ENCODE results near the gene SARDH.

Gene SARDH

DNA sequence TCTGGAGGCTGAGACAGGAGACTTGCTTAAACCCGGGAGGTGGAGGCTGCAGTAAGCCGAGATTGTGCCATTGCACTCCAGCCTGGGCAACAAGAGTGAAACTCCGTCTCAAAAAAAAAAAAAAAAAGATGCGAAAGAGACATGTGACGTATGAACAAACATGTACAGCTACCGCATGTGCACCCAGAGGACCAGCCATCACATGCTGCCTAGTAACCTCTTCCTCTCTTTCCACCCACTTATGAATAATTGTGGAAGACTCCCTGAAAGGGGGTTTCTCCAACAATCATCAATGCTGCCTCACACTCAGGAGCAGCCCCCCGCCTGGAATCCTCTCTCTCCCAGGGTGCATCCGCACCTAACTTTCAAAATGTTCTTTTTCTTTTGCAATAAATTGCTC is 2.2 kb downstream of the SARDH start:
- TF ChIP-seq, protein P1, sequence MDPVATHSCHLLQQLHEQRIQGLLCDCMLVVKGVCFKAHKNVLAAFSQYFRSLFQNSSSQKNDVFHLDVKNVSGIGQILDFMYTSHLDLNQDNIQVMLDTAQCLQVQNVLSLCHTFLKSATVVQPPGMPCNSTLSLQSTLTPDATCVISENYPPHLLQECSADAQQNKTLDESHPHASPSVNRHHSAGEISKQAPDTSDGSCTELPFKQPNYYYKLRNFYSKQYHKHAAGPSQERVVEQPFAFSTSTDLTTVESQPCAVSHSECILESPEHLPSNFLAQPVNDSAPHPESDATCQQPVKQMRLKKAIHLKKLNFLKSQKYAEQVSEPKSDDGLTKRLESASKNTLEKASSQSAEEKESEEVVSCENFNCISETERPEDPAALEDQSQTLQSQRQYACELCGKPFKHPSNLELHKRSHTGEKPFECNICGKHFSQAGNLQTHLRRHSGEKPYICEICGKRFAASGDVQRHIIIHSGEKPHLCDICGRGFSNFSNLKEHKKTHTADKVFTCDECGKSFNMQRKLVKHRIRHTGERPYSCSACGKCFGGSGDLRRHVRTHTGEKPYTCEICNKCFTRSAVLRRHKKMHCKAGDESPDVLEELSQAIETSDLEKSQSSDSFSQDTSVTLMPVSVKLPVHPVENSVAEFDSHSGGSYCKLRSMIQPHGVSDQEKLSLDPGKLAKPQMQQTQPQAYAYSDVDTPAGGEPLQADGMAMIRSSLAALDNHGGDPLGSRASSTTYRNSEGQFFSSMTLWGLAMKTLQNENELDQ (tag by site-specific recombination; IDR thresholded peaks at IDR 0.05; ENCODE audit: low read depth) = no peak
- TF ChIP-seq, protein P2, sequence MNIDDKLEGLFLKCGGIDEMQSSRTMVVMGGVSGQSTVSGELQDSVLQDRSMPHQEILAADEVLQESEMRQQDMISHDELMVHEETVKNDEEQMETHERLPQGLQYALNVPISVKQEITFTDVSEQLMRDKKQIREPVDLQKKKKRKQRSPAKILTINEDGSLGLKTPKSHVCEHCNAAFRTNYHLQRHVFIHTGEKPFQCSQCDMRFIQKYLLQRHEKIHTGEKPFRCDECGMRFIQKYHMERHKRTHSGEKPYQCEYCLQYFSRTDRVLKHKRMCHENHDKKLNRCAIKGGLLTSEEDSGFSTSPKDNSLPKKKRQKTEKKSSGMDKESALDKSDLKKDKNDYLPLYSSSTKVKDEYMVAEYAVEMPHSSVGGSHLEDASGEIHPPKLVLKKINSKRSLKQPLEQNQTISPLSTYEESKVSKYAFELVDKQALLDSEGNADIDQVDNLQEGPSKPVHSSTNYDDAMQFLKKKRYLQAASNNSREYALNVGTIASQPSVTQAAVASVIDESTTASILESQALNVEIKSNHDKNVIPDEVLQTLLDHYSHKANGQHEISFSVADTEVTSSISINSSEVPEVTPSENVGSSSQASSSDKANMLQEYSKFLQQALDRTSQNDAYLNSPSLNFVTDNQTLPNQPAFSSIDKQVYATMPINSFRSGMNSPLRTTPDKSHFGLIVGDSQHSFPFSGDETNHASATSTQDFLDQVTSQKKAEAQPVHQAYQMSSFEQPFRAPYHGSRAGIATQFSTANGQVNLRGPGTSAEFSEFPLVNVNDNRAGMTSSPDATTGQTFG (tag by site-specific recombination; IDR thresholded peaks at IDR 0.05; ENCODE audit: borderline replicate concordance) = no peak
- TF ChIP-seq ZNF239 (tag by site-specific recombination; IDR thresholded peaks at IDR 0.05) (no peak), OSR2 (tag by site-specific recombination; IDR thresholded peaks at IDR 0.05) (no peak), REPIN1 (tag by site-specific recombination; IDR thresholded peaks at IDR 0.05; ENCODE audit: low read depth) (no peak), ZNF221 (tag by site-specific recombination; IDR thresholded peaks at IDR 0.05; ENCODE audit: borderline replicate concordance) (no peak), GLI2 (tag by site-specific recombination; IDR thresholded peaks at IDR 0.05; ENCODE audit: borderline replicate concordance, low read depth) (no peak), ZXDB (tag by site-specific recombination; IDR thresholded peaks at IDR 0.05) (no peak), ZNF571 (tag by site-specific recombination; IDR thresholded peaks at IDR 0.05) (no peak), ZNF211 (tag by site-specific recombination; IDR thresholded peaks at IDR 0.05; ENCODE audit: low read depth) (no peak), ZNF791 (tag by site-specific recombination; IDR thresholded peaks at IDR 0.05) (no peak), KLF8 (tag by site-specific recombination; IDR thresholded peaks at IDR 0.05) (no peak), ZNF624 (tag by site-specific recombination; IDR thresholded peaks at IDR 0.05) (no peak), ZNF558 (tag by site-specific recombination; IDR thresholded peaks at IDR 0.05) (no peak), KLF1 (tag by site-specific recombination; IDR thresholded peaks at IDR 0.05) (no peak), ZFP37 (tag by site-specific recombination; IDR thresholded peaks at IDR 0.05) (no peak)
- TF ChIP-seq, protein P3, sequence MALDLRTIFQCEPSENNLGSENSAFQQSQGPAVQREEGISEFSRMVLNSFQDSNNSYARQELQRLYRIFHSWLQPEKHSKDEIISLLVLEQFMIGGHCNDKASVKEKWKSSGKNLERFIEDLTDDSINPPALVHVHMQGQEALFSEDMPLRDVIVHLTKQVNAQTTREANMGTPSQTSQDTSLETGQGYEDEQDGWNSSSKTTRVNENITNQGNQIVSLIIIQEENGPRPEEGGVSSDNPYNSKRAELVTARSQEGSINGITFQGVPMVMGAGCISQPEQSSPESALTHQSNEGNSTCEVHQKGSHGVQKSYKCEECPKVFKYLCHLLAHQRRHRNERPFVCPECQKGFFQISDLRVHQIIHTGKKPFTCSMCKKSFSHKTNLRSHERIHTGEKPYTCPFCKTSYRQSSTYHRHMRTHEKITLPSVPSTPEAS (tag by site-specific recombination; IDR thresholded peaks at IDR 0.05) = no peak
- TF ChIP-seq, protein P4, sequence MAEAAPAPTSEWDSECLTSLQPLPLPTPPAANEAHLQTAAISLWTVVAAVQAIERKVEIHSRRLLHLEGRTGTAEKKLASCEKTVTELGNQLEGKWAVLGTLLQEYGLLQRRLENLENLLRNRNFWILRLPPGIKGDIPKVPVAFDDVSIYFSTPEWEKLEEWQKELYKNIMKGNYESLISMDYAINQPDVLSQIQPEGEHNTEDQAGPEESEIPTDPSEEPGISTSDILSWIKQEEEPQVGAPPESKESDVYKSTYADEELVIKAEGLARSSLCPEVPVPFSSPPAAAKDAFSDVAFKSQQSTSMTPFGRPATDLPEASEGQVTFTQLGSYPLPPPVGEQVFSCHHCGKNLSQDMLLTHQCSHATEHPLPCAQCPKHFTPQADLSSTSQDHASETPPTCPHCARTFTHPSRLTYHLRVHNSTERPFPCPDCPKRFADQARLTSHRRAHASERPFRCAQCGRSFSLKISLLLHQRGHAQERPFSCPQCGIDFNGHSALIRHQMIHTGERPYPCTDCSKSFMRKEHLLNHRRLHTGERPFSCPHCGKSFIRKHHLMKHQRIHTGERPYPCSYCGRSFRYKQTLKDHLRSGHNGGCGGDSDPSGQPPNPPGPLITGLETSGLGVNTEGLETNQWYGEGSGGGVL (tag by site-specific recombination; IDR thresholded peaks at IDR 0.05) = no peak
- TF ChIP-seq, protein P5, sequence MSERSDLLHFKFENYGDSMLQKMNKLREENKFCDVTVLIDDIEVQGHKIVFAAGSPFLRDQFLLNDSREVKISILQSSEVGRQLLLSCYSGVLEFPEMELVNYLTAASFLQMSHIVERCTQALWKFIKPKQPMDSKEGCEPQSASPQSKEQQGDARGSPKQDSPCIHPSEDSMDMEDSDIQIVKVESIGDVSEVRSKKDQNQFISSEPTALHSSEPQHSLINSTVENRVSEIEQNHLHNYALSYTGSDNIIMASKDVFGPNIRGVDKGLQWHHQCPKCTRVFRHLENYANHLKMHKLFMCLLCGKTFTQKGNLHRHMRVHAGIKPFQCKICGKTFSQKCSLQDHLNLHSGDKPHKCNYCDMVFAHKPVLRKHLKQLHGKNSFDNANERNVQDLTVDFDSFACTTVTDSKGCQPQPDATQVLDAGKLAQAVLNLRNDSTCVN (tag by site-specific recombination; optimal IDR thresholded peaks at IDR 0.05) = no peak
- H3K36me3 ChIP-seq (ENCODE audit: control insufficient read depth in 2 of 2, insufficient read depth in 1 of 2, low read length in 2 of 2) = no peaks in the 10 kb centered on the region
- H3K4me3 ChIP-seq (ENCODE audit: low read depth, low read length) = no peak overlapping the region
- H3K27ac ChIP-seq (ENCODE audit: extremely low read depth, low read depth, low read length) = no peak overlapping the region
- H3K9me3 ChIP-seq (ENCODE audit: control insufficient read depth, insufficient read depth, low read depth, low read length) = no peaks in the 10 kb centered on the region
- POLR2A ChIA-PET = interaction anchor here (0.7 kb wide), 1 partner anchor 198 kb away, joined by 3 read pairs; no protein-coding TSS in a partner anchor
- CTCF ChIA-PET = interaction anchor here (0.6 to 2.0 kb wide), 3 partner anchors 9 to 1306 kb away, joined by 3 to 5 read pairs (median 3); no protein-coding TSS in a partner anchor
- H3K4me1 ChIP-seq (ENCODE audit: control insufficient read depth, insufficient read depth, low read length) = no peaks in the 10 kb centered on the region

Data from HEK293 (cell line).